Spleen (tissue), 7 donors: ENCODE results near the gene CA12.

ENCODE experiments used
- CTCF ChIP-seq, 11 experiments: fragments of 200-600 bp in 7 of 11; fragments of 450-650 bp in 4 of 11; sonication (generic) in 4 of 11; IDR thresholded peaks in 8 of 11; conservative IDR thresholded peaks in 3 of 11; 1 replicate in 7 of 11; 2 replicates in 4 of 11; pipeline versions ENCODE4 v1.4.0 to v1.8.0; 2016 to 2021; ENCODE audit warnings: antibody characterized with exemption in 11 of 11, inconsistent platforms in 4 of 11, mild to moderate bottlenecking in 1 of 11
- POLR2A ChIP-seq, 3 donors: fragments of 450-650 bp; IDR thresholded peaks; one replicate each; pipeline ENCODE4 v1.5.1; 2017; ENCODE audit warnings: antibody characterized with exemption in 3 of 3, mild to moderate bottlenecking in 1 of 3
- POLR2AphosphoS5 ChIP-seq, 3 donors: sonication (generic); formaldehyde crosslinking; IDR thresholded peaks; one replicate each; pipeline ENCODE4 v1.5.1; 2017; ENCODE audit warnings: antibody characterized with exemption in 3 of 3
- donor health status: DM: no; HTN: no; CAD: no; lungs with moderate emphysema.
- donor health status: DM: no; HTN: no; CAD: no.
- donor health status: DM: no; HTN: no; CAD: no.

GRCh38 chr15:63382966-63383710 lies 1.5 kb upstream of the CA12 start:
- TF ChIP-seq POLR2AphosphoS5 (IDR thresholded peaks at IDR 0.05) (no peak), CTCF (IDR thresholded peaks at IDR 0.05 in 8 of 11, conservative IDR thresholded peaks at IDR 0.05 in 3 of 11) (no peak), POLR2A (IDR thresholded peaks at IDR 0.05) (no peak)
